T-helper 2 cell treated with Interferon-gamma antibody and Interleukin-4, amounts not matched to agents 5 μg/mL and 100 μg/mL, for 36 hours (primary cell): Measurements from ENCODE around the gene CNKSR3.

Experiments
- DNase-seq: peaks from one replicate; pipeline ENCODE4 v3.0.0; 2021; ENCODE audit warnings: low spot score
- H3K27ac Mint-ChIP-seq: one replicate; pipeline ENCODE4 v1.8.0; 2021; ENCODE audit warnings: mild to moderate bottlenecking, mixed read lengths
- H3K27me3 Mint-ChIP-seq: one replicate; pipeline ENCODE4 v1.8.0; 2021; ENCODE audit warnings: low read depth, mixed read lengths
- H3K36me3 Mint-ChIP-seq: one replicate; pipeline ENCODE4 v1.8.0; 2021; ENCODE audit warnings: low read depth, mixed read lengths
- H3K4me1 Mint-ChIP-seq: one replicate; pipeline ENCODE4 v1.8.0; 2021; ENCODE audit warnings: low read depth, mixed read lengths
- H3K4me3 Mint-ChIP-seq: one replicate; pipeline ENCODE4 v1.8.0; 2022; ENCODE audit warnings: mild to moderate bottlenecking, moderate library complexity, mixed read lengths
- H3K9me3 Mint-ChIP-seq: one replicate; pipeline ENCODE4 v1.8.0; 2021; ENCODE audit warnings: mixed read lengths

CNKSR3 gene

DNA sequence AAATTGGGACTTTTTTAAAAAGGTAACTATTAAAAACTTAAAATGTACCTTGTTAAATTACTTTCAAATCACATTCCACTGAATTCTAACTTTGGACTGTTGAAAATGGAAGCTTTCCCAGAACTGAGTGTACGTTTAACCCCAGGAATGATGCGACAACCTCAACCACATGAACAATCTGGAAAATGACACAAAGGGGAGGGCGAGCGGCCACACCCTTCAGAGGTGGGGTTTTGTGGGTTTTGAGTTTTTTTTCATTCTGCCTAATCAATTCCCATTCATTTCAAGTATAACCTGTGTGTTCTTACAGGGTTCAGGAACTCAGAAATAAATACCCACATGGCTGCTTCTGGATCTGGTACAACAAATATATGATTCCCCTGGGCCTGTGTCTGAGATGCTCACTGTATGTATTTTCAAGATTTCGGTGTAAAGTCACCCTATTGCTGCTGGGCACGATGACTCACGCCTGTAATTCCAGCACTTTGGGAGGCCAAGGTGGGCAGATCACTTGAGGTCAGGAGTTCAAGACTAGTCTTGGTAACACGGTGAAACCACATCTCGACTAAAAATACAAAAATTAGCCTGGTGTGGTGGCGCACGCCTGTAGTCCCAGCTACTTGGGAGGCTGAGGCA lies 21.6 kb downstream of the CNKSR3 start:
- Mint-ChIP-seq H3K36me3 (no peaks in the 10 kb centered on the region), H3K4me1 (no peaks in the 10 kb centered on the region), H3K4me3 (no peak overlapping the region), H3K27me3 (peaks cover 3% of the 10 kb centered on the region), H3K27ac (no peak overlapping the region), H3K9me3 (no peaks in the 10 kb centered on the region)
- no peak for DNase-seq

DNA sequence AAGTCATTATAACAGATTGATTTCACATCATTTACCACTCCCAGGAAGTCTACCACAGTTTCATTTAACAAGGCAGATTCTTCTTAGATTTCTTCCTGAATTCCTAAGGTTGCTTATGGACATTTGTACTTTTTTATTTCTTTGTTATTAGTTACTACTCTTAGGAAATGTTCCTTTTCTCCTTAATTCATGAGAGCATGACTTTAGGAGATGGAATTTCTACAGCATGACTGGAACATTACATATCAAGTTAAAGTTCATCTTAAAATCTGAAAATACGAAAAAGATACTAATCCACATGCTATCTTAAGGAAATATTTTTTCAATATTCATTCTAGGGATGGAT lies 22.3 kb downstream of the CNKSR3 start:
- Mint-ChIP-seq H3K36me3 (no peaks in the 10 kb centered on the region), H3K27me3 (peaks cover 3% of the 10 kb centered on the region), H3K4me3 (no peak overlapping the region), H3K4me1 (no peaks in the 10 kb centered on the region), H3K27ac (no peak overlapping the region), H3K9me3 (no peaks in the 10 kb centered on the region)
- no peak for DNase-seq

DNA sequence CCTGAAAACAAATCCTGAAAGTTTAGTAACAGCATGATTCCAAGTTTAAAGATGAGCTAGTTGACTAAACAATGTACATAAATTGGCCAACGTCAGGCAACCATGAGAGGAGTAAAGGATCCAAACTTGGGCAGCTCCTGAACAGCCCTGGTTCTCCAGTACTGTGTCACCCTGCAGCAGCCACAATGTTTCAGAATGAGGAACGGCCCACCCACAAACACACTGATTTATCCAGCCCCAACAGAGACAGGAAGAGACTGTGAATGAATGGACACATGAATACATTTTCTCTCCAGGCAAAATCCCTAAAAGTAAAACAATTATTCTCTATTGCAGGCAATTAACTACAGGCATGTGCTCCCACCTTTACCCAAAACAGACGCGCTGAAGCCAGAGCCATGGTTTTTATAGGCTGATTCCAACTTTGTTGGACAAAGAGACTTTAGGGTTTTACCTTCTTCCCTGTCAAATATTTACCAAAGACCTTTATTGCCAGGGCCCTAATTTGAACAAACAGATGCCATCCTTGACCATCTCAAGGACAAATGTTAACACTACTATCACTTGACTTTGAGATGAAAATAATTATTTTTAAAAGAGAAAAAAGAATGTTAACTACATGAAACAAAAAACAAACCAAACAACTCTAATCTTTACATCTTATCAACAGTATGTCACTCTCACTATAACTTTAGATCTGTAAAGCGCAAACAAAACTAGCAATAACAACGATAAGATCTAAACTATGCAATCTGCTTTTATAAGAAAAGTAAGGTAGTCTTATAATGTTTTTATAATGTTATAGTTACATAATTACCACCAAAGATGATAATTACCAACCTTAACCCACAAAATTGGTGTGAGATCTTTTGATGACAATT lies 22.9 kb downstream of the CNKSR3 start:
- no peaks in the 10 kb centered on the region for H3K36me3 Mint-ChIP-seq
- no peaks in the 10 kb centered on the region for H3K9me3 Mint-ChIP-seq
- H3K4me3 Mint-ChIP-seq: no peak overlapping the region
- no peak for DNase-seq
- H3K4me1 Mint-ChIP-seq: no peaks in the 10 kb centered on the region
- peaks cover 3% of the 10 kb centered on the region for H3K27me3 Mint-ChIP-seq
- H3K27ac Mint-ChIP-seq: no peak overlapping the region

DNA sequence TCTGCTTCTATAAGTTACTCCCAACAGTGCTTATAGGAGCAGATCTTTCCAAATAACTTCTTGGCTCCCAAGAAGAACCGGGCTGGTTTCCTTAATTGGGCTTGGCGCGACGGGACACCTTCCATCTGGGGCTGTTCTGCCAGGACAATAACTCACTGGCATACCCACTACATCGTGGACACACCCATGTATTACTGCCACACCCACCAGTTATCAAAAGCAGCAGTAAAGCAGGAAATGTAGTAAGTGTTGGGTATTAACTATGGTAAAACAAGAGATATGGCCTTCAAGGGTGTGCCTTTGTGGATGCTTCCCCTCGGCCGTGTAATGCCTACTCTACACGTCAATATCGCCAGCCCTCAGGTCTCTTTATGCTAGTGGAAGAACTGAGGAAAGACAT lies 24.7 kb downstream of the CNKSR3 start:
- no peak overlapping the region for H3K27ac Mint-ChIP-seq
- H3K36me3 Mint-ChIP-seq: no peaks in the 10 kb centered on the region
- peaks cover 3% of the 10 kb centered on the region for H3K27me3 Mint-ChIP-seq
- no peak overlapping the region for H3K4me3 Mint-ChIP-seq
- H3K9me3 Mint-ChIP-seq: no peaks in the 10 kb centered on the region
- DNase-seq: no peak
- H3K4me1 Mint-ChIP-seq: no peaks in the 10 kb centered on the region

DNA sequence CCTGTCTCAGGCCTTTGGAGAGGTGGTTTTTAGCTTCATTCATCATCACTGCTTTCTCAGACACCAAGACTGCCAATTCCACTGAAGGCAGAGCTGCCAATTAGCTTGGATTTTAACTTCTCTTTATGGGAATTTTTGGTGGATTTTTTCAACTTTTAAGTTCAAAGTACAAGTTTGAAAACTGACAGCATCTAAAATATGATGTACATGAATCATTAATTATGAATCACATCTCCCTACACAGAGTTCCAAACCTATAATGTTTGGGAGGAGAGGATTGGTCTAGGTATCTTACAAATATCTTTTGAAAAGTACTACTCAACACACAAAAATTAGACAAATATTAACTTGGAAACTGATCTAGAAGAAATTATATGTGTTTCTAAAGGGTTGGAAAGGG lies 25.5 kb downstream of the CNKSR3 start:
- Mint-ChIP-seq H3K27me3 (peaks cover 1% of the 10 kb centered on the region), H3K27ac (no peak overlapping the region), H3K4me1 (no peaks in the 10 kb centered on the region), H3K4me3 (no peak overlapping the region), H3K36me3 (no peaks in the 10 kb centered on the region), H3K9me3 (no peaks in the 10 kb centered on the region)
- DNase-seq: no peak

DNA sequence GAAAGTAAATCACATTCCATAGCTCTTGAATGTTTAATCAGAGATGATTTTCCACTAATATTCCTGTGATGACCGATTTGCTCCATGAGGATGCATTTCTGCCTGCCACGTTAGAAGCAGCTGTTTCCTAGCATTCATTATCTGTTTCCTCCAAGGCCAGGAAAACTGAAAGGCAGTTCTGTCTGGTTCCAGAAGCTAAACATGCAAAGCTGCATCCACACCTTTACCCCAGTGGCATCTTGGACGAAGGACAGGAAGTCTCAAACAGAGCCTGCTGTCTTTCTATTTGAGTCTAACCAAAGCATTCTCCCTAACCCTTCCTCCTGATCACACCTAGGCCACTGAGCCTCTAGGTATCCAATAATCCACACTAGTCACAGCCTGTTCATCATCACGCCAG lies 27.6 kb downstream of the CNKSR3 start:
- Mint-ChIP-seq H3K36me3 (no peaks in the 10 kb centered on the region), H3K4me3 (no peak overlapping the region), H3K9me3 (no peaks in the 10 kb centered on the region), H3K27me3 (peaks cover 5% of the 10 kb centered on the region), H3K4me1 (no peaks in the 10 kb centered on the region), H3K27ac (no peak overlapping the region)
- no peak for DNase-seq

DNA sequence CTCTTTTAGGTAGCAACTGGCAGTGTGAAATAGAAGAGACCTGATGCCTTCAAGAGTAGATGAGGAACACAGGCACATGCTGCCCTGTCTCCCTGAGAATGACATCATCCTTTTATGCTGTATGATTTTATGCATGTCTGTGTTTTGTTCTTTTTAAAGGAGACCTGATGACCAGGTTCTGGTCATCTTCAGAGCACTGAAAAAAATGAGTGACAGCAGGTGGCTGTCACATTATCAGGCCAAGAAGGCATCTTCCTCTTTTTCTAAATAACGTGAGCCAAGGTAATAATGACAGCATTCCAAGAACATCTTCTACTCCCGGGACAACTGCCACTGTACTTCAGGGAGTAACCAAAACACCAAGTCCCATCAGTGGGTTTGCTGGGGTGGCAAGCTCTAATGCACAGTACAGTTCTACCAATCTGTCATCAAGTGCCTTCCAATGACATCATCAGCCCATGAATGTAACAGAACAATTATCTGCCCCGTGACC lies 28.9 kb downstream of the CNKSR3 start:
- H3K9me3 Mint-ChIP-seq: no peaks in the 10 kb centered on the region
- H3K27ac Mint-ChIP-seq: no peak overlapping the region
- H3K4me3 Mint-ChIP-seq: no peak overlapping the region
- peaks cover 5% of the 10 kb centered on the region for H3K27me3 Mint-ChIP-seq
- H3K4me1 Mint-ChIP-seq: no peaks in the 10 kb centered on the region
- no peaks in the 10 kb centered on the region for H3K36me3 Mint-ChIP-seq
- no peak for DNase-seq

DNA sequence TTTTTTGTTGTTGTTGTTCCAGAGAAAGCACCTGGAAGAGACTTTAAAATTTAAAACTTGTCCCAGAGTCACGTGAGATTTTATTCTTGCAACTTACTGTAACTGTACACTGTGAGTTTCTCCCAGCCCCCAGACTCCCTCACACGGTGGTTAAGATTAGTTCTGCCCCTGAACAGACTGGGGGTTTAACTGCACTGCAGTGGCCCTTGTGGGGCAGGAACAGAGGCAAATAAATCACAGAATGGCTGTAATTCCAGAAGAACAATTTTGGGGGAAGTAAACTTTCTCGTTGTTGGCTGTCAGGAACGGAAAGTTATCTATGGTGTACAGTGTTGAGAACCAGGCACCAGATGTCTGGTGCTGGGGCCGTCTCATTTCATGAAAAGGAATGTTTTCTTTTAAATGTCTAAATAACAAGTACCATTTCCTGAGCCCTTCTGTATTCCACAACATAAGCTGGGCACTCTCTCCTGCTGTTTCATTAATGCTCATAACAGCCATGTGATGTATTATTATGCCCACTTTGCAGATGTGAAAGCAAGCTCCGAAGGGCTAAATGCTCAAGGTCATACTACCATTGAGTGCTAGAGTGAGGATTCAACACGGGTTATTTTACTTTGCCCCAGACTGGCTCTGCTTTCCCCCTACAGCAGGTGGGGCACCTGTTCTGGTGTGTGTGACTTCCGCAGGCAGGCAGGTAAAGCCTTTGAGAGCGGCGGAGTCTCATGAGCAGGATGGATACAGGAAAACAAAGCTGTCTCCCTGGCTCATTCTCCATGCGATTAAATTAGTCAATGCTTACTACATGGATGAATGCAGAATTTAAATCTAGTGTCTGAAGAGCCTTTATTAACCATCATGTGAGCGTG lies 30.5 kb downstream of the CNKSR3 start:
- no peaks in the 10 kb centered on the region for H3K36me3 Mint-ChIP-seq
- H3K4me1 Mint-ChIP-seq: no peaks in the 10 kb centered on the region
- no peak for DNase-seq
- H3K27ac Mint-ChIP-seq: no peak overlapping the region
- no peak overlapping the region for H3K4me3 Mint-ChIP-seq
- no peaks in the 10 kb centered on the region for H3K9me3 Mint-ChIP-seq
- peaks cover 5% of the 10 kb centered on the region for H3K27me3 Mint-ChIP-seq

DNA sequence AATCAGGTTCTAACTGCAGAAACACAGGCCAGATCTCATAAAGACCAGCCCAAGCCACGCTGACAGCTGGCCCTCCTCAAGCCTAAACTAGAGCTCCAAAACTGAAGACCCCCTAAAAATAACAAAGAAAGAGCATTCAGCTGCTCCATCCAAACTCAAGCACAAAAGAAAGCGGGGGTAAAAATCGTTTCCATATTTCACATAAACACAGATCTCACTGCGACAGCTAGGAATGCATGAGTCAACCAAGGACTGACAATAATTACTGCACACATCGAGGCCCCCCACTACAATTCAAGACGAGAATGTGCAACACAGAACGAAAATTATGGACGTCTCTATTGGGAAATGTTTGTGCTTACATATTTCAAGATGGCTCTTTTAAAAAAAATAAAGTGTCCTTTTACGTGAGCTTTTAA lies 31.1 kb downstream of the CNKSR3 start:
- DNase-seq: no peak
- H3K9me3 Mint-ChIP-seq: no peaks in the 10 kb centered on the region
- H3K27ac Mint-ChIP-seq: no peak overlapping the region
- H3K27me3 Mint-ChIP-seq: peaks cover 5% of the 10 kb centered on the region
- no peaks in the 10 kb centered on the region for H3K4me1 Mint-ChIP-seq
- H3K36me3 Mint-ChIP-seq: no peaks in the 10 kb centered on the region
- H3K4me3 Mint-ChIP-seq: no peak overlapping the region

DNA sequence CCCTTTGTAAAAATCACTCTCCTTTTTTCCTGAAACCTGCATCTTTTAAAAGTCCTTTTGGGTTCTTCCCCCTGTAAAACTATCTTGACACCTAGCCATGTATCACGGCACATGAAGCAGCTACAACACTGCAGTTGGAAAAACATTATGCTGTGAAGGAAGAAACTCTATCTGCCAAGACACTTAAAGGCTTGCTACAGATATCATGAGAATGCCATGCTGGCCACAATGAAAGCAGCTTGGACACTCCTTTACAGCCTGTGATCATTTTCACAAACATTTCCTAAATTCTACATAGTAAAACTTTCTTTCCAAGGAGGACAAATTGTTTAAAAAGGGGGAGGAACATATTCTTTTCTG lies 31.8 kb downstream of the CNKSR3 start:
- H3K4me3 Mint-ChIP-seq: no peak overlapping the region
- H3K27ac Mint-ChIP-seq: no peak overlapping the region
- H3K27me3 Mint-ChIP-seq: peaks cover 5% of the 10 kb centered on the region
- no peaks in the 10 kb centered on the region for H3K36me3 Mint-ChIP-seq
- DNase-seq: no peak
- H3K9me3 Mint-ChIP-seq: no peaks in the 10 kb centered on the region
- H3K4me1 Mint-ChIP-seq: no peaks in the 10 kb centered on the region

DNA sequence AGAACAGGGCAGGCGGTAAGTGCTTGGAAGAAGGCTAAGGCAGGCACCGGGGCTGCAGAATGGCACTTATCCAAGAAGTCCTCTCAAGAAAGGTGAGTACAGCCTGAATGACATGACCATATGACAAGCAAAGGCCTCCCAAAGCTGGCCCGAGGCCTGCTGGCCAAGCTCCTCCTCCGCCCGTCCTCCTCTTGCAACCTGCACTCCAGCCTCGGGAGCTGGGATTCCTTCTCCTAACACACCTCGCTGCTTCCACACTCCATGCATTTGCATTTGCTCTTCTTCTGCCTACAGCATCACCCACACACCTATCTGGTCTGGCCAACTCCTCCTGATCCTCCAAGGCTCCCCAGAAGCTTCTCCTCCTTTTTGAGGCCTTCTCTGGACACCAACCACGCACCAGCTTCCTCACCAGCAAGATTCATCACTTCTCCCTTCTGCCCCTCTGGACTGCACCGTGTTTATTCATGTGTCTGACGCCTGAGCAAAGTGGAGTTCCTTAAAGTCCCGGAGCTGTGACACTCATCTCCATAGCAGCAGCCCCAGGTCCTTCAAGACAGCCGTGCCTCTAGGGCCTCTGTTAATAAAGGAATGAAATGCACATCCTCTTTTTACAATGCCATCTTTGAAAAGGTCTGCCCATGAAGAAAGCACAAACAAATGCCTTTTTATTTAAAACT lies 32.3 kb downstream of the CNKSR3 start:
- no peak overlapping the region for H3K27ac Mint-ChIP-seq
- no peak overlapping the region for H3K4me3 Mint-ChIP-seq
- H3K27me3 Mint-ChIP-seq: peaks cover 5% of the 10 kb centered on the region
- H3K36me3 Mint-ChIP-seq: no peaks in the 10 kb centered on the region
- H3K4me1 Mint-ChIP-seq: no peaks in the 10 kb centered on the region
- H3K9me3 Mint-ChIP-seq: no peaks in the 10 kb centered on the region
- DNase-seq: no peak

DNA sequence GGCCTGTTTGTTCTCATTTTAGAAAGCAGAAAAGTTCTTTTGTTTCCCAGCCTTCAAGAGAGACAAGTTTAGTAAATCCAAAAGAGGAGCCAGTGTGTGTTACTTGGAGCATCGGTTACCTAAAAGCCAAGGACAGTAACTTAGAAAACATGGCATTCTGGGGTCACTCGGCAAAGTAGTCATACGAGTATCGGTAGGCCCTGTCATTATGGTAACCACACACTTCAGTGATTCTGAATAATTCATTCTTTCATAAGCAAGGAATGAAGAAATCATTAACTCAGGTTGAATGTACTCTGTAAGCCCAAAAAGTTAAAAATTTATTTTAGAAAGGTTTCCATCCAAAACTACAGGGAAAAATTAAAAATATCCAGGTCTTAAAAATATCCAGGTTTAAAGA lies 34.0 kb downstream of the CNKSR3 start:
- no peaks in the 10 kb centered on the region for H3K4me1 Mint-ChIP-seq
- peaks cover 5% of the 10 kb centered on the region for H3K27me3 Mint-ChIP-seq
- DNase-seq: no peak
- no peaks in the 10 kb centered on the region for H3K9me3 Mint-ChIP-seq
- no peak overlapping the region for H3K4me3 Mint-ChIP-seq
- H3K36me3 Mint-ChIP-seq: no peaks in the 10 kb centered on the region
- no peak overlapping the region for H3K27ac Mint-ChIP-seq

DNA sequence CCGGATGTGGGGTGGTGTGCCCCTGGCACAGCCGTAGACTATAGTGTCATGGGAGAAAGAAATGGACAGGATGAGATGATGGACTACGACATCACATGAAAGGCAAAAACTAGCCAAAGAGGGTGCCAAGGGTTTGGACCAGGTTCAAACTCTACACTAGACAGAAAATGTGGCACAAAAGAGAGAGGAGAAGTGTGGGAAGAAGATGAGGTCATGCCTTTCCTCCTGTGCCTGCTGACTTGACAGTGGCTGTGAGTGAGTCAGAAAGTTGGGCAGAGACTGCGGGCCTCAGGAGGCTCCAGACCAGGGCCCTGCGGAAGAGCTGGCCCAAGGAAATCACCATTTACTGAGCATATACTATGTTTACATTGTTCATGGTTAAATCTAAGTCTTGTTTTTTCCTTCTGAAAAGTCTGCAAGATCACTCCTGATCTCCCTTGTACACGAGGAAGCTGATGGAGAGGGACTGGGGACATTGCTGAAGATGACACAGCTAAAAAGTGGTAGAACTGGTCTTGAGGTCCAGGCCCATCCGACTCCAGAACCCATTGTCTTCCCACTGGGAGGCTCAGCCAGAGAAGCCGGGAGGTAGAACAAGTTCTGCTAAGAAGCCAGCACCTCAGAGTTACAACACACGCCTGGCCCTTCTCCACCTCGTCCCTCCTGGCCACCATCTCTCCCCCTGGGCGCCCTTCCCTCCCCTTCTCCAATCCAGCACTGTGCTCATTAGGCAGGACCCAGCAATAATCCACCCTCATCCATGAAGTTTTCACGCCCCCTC lies 35.6 kb downstream of the CNKSR3 start:
- no peak overlapping the region for H3K27ac Mint-ChIP-seq
- no peaks in the 10 kb centered on the region for H3K4me1 Mint-ChIP-seq
- H3K27me3 Mint-ChIP-seq: peaks cover 5% of the 10 kb centered on the region
- no peak for DNase-seq
- H3K9me3 Mint-ChIP-seq: peaks cover 4% of the 10 kb centered on the region
- H3K36me3 Mint-ChIP-seq: no peaks in the 10 kb centered on the region
- H3K4me3 Mint-ChIP-seq: no peak overlapping the region
